Thoracic aorta (tissue), 2 donors: ENCODE data around the gene ST6GALNAC3. TPM values are rescaled to one million over a fixed set of nuclear protein-coding genes. Genes with fewer than 3 reads are reported as not detected.

Source experiments
- ATAC-seq: fragments of 150-250 bp; one replicate; pipeline ENCODE4 v1.8.0; 2017; ENCODE audit warnings: low read depth; ENCODE audit not compliant: insufficient number of reproducible peaks, low FRiP score
- DNase-seq: peaks from one replicate; pipeline ENCODE4 v3.0.0-alpha.2; 2020; ENCODE audit warnings: low spot score
- H3K27ac ChIP-seq, 2 donors: fragments of 200-600 bp; sonication (generic); 1 replicate in 1 of 2; 2 replicates in 1 of 2; pipeline ENCODE4 v1.5.1; 2016; ENCODE audit warnings: mild to moderate bottlenecking in 2 of 2, moderate library complexity in 2 of 2
- H3K27me3 ChIP-seq: fragments of 200-600 bp; sonication (generic); replicated peaks from 2 replicates; pipeline ENCODE4 v1.6.0; 2016; ENCODE audit warnings: mild to moderate bottlenecking; ENCODE audit not compliant: insufficient read depth
- H3K36me3 ChIP-seq: fragments of 200-600 bp; sonication (generic); one replicate; pipeline ENCODE4 v1.5.1; 2016
- H3K4me1 ChIP-seq, 2 donors: fragments of 200-600 bp; sonication (generic); 1 replicate in 1 of 2; 2 replicates in 1 of 2; pipeline versions ENCODE4 v1.5.1 to v1.6.0; 2016; ENCODE audit warnings: low read depth in 2 of 2, mild to moderate bottlenecking in 1 of 2; ENCODE audit not compliant: control insufficient read depth in 1 of 2
- H3K4me3 ChIP-seq: fragments of 200-600 bp; sonication (generic); 2 replicates; pipeline ENCODE4 v1.5.1; 2016; ENCODE audit warnings: mild to moderate bottlenecking
- H3K9me3 ChIP-seq: fragments of 200-600 bp; sonication (generic); 2 replicates; pipeline ENCODE4 v1.5.1; 2016
- CTCF ChIP-seq: fragments of 200-600 bp; sonication (generic); IDR thresholded peaks from one replicate; pipeline ENCODE4 v1.5.1; 2019; ENCODE audit warnings: antibody characterized with exemption
- total RNA-seq, 2 donors: library from RNA; depleted of rRNA; stranded (reverse); fragments of >200 nt; gene quantifications; one replicate each; pipeline versions ENCODE4 v1.1.0 to v1.2.3, GENCODE V29; 2016

Gene ST6GALNAC3
- total RNA-seq, 2 donors from 2014 or later, result 1.4 to 9.5 TPM

- no peak overlapping the region for H3K27ac ChIP-seq
- no peak for ATAC-seq
- TF ChIP-seq CTCF, result no peak
- no peak overlapping the region for H3K4me3 ChIP-seq
- no peaks in the 10 kb centered on the region for H3K27me3 ChIP-seq
- H3K36me3 ChIP-seq, result no peaks in the 10 kb centered on the region
- no peaks in the 10 kb centered on the region for H3K4me1 ChIP-seq
- no peaks in the 10 kb centered on the region for H3K9me3 ChIP-seq
- no peak for DNase-seq
Observed at GRCh38 chr1:76146184-76146583, 71.6 kb downstream of the ST6GALNAC3 start.

- Histone ChIP-seq H3K36me3 (no peaks in the 10 kb centered on the region), H3K9me3 (no peaks in the 10 kb centered on the region), H3K27me3 (no peaks in the 10 kb centered on the region), H3K4me1 (no peaks in the 10 kb centered on the region), H3K4me3 (no peak overlapping the region), H3K27ac (no peak overlapping the region)
- ATAC-seq, result no peak
- no peak for TF ChIP-seq CTCF
- DNase-seq, result no peak
Observed at GRCh38 chr1:76147917-76148316, 73.4 kb downstream of the ST6GALNAC3 start.

GRCh38 chr1:76148460-76148859, 73.9 kb downstream of the ST6GALNAC3 start:
- no peak for TF ChIP-seq CTCF
- Histone ChIP-seq H3K4me3 (no peak overlapping the region), H3K9me3 (no peaks in the 10 kb centered on the region), H3K36me3 (no peaks in the 10 kb centered on the region), H3K27ac (no peak overlapping the region), H3K4me1 (no peaks in the 10 kb centered on the region), H3K27me3 (no peaks in the 10 kb centered on the region)
- DNase-seq (no peak), ATAC-seq (no peak)

- H3K9me3 ChIP-seq, result no peaks in the 10 kb centered on the region
- H3K27ac ChIP-seq, result no peak overlapping the region
- peaks cover 3 to 11% of the 10 kb centered on the region in 2 donors for H3K4me1 ChIP-seq
- H3K36me3 ChIP-seq, result no peaks in the 10 kb centered on the region
- H3K27me3 ChIP-seq, result no peaks in the 10 kb centered on the region
- DNase-seq (no peak), ATAC-seq (no peak)
- no peak for TF ChIP-seq CTCF
- no peak overlapping the region for H3K4me3 ChIP-seq
Observed at GRCh38 chr1:76153841-76154205, 79.3 kb downstream of the ST6GALNAC3 start.

GRCh38 chr1:76154206-76154956, 79.8 kb downstream of the ST6GALNAC3 start:
- TF ChIP-seq CTCF, result peak; percentile 94
- no peak for ATAC-seq
- H3K27ac ChIP-seq, result peak overlapping the region in 1 of 2 donors; percentile 12
- H3K9me3 ChIP-seq, result no peaks in the 10 kb centered on the region
- peak; percentile 33 for DNase-seq
- no peaks in the 10 kb centered on the region for H3K27me3 ChIP-seq
- H3K4me3 ChIP-seq, result peak overlapping the region; percentile 70
- H3K36me3 ChIP-seq, result no peaks in the 10 kb centered on the region
- peaks cover 3 to 11% of the 10 kb centered on the region in 2 donors for H3K4me1 ChIP-seq
